Hindlimb muscle (tissue), 1 donor: Measurements from ENCODE around the gene EXOC1L. TPM values are rescaled to one million over a fixed set of nuclear protein-coding genes. Genes with fewer than 3 reads are reported as not detected.

ENCODE experiments used
- DNase-seq: peaks from one replicate; pipeline ENCODE4 v3.0.0-alpha.2; 2013
- polyA plus RNA-seq: library from polyadenylated mRNA; unstranded; fragments of 120-200 nt; gene quantifications from one replicate; pipeline ENCODE4 v1.2.1, GENCODE V29; 2013; ENCODE audit not compliant: insufficient read length

The EXOC1L gene
- polyA plus RNA-seq, 1 donor, result not detected

GRCh38 chr4:55884851-55885219 lies 65.2 kb downstream of the EXOC1L start:
- no peak for DNase-seq

Other genes with a start within 250 kb of the EXOC1L start
- gene PDCL2, start 227.5 kb upstream of the EXOC1L start, polyA plus RNA-seq, result not detected
- 1.2 TPM for gene NMU, start 183.5 kb upstream of the EXOC1L start, polyA plus RNA-seq
- 25.1 TPM for gene EXOC1, start 33.9 kb downstream of the EXOC1L start, polyA plus RNA-seq
- 5.5 TPM for gene CEP135, start 129.2 kb downstream of the EXOC1L start, polyA plus RNA-seq